Activated CD8-positive, alpha-beta T cell treated with anti-CD3 and anti-CD28 coated beads, Interleukin-2, amount 10 ng/mL, durations not matched to agents 7 days and 5 days (primary cell): ENCODE data around the gene TOP3B. TPM values are rescaled to one million over a fixed set of nuclear protein-coding genes. Genes with fewer than 3 reads are reported as not detected.

Source experiments
- ATAC-seq: fragments of 150-1000 bp; cut with Tn5 transposase; one replicate; pipeline ENCODE4 v1.10.0; 2021; ENCODE audit warnings: moderate library complexity
- CTCF ChIA-PET: fragments of 350-600 bp; sonication (Branson Sonifier 250); formaldehyde crosslinking; loops from one replicate; lab custom pipeline; 2021; ENCODE audit warnings: antibody characterized with exemption; lab: Charles Lee
- POLR2A ChIA-PET: fragments of 350-600 bp; sonication (Branson Sonifier 250); formaldehyde crosslinking; loops from one replicate; lab custom pipeline; 2021; ENCODE audit warnings: antibody characterized with exemption; lab: Charles Lee
- DNase-seq: peaks from one replicate; pipeline ENCODE4 v3.0.0-alpha.2; 2020
- H3K27ac Mint-ChIP-seq: one replicate; pipeline ENCODE4 v1.8.0; 2021; ENCODE audit warnings: mild to moderate bottlenecking, mixed read lengths
- H3K27me3 Mint-ChIP-seq: one replicate; pipeline ENCODE4 v1.8.0; 2021; ENCODE audit warnings: low read depth, mixed read lengths
- H3K36me3 Mint-ChIP-seq: one replicate; pipeline ENCODE4 v1.8.0; 2021; ENCODE audit warnings: low read depth, mixed read lengths
- H3K4me1 Mint-ChIP-seq: one replicate; pipeline ENCODE4 v1.8.0; 2021; ENCODE audit warnings: low read depth, mixed read lengths
- H3K4me3 Mint-ChIP-seq: one replicate; pipeline ENCODE4 v1.8.0; 2021; ENCODE audit warnings: mild to moderate bottlenecking, mixed read lengths
- H3K9me3 Mint-ChIP-seq: one replicate; pipeline ENCODE4 v1.8.0; 2022; ENCODE audit warnings: mixed read lengths; ENCODE audit not compliant: insufficient read depth
- total RNA-seq, 2 experiments: library from RNA; stranded (reverse); gene quantifications; one replicate each; pipeline ENCODE4 v1.2.3, GENCODE V29; 2021

TOP3B gene
- total RNA-seq, 2 experiments from 2014 or later, result 47.3 to 49.9 TPM

GRCh38 chr22:21938071-21938822 is 44.3 kb downstream of the TOP3B start:
- CTCF ChIA-PET, result interaction anchor here (0.7 to 7.6 kb wide), 22 partner anchors 8 to 296 kb away, joined by 3 to 138 read pairs (median 4); partner anchors contain the start of genes MAPK1, PPM1F, SDF2L1 and TOP3B
- H3K27ac Mint-ChIP-seq, result peak overlapping the region; percentile 84
- ATAC-seq (peak; percentile 99), DNase-seq (peak; percentile 93)
- H3K36me3 Mint-ChIP-seq, result no peaks in the 10 kb centered on the region
- peaks cover 59% of the 10 kb centered on the region for H3K4me1 Mint-ChIP-seq
- POLR2A ChIA-PET, result interaction anchor here (1.1 kb wide), 2 partner anchors 11 to 14 kb away, joined by 3 to 6 read pairs; partner anchors contain the start of gene PPM1F
- no peaks in the 10 kb centered on the region for H3K27me3 Mint-ChIP-seq
- no peaks in the 10 kb centered on the region for H3K9me3 Mint-ChIP-seq
- peak overlapping the region; percentile 73 for H3K4me3 Mint-ChIP-seq

GRCh38 chr22:21937821-21938070 is 44.8 kb downstream of the TOP3B start:
- CTCF ChIA-PET, result interaction anchor here (0.7 to 7.6 kb wide), 19 partner anchors 8 to 274 kb away, joined by 3 to 138 read pairs (median 4); partner anchors contain the start of genes MAPK1, PPM1F and TOP3B
- ATAC-seq (no peak), DNase-seq (no peak)
- H3K27me3 Mint-ChIP-seq, result no peaks in the 10 kb centered on the region
- no peaks in the 10 kb centered on the region for H3K9me3 Mint-ChIP-seq
- H3K4me1 Mint-ChIP-seq, result peaks cover 55% of the 10 kb centered on the region
- no peaks in the 10 kb centered on the region for H3K36me3 Mint-ChIP-seq
- POLR2A ChIA-PET, result interaction anchor here (1.1 kb wide), 2 partner anchors 11 to 14 kb away, joined by 3 to 6 read pairs; partner anchors contain the start of gene PPM1F
- H3K27ac Mint-ChIP-seq, result peak overlapping the region; percentile 84
- peak overlapping the region; percentile 73 for H3K4me3 Mint-ChIP-seq

- Mint-ChIP-seq H3K36me3 (no peaks in the 10 kb centered on the region), H3K27me3 (no peaks in the 10 kb centered on the region), H3K4me3 (no peak overlapping the region), H3K27ac (peak overlapping the region; percentile 46), H3K9me3 (no peaks in the 10 kb centered on the region), H3K4me1 (peaks cover 50% of the 10 kb centered on the region)
- CTCF ChIA-PET, result interaction anchor here (0.8 to 7.6 kb wide), 18 partner anchors 7 to 290 kb away, joined by 3 to 138 read pairs (median 4); partner anchors contain the start of genes PPM1F and TOP3B
- DNase-seq (no peak), ATAC-seq (no peak)
- POLR2A ChIA-PET, result interaction anchor here (0.6 to 1.1 kb wide), 3 partner anchors 15 to 271 kb away, joined by 3 to 6 read pairs (median 3); partner anchors contain the start of genes MAPK1 and PPM1F
These were observed 45.4 kb downstream of the TOP3B start for GRCh38 chr22:21937041-21937820.

DNA sequence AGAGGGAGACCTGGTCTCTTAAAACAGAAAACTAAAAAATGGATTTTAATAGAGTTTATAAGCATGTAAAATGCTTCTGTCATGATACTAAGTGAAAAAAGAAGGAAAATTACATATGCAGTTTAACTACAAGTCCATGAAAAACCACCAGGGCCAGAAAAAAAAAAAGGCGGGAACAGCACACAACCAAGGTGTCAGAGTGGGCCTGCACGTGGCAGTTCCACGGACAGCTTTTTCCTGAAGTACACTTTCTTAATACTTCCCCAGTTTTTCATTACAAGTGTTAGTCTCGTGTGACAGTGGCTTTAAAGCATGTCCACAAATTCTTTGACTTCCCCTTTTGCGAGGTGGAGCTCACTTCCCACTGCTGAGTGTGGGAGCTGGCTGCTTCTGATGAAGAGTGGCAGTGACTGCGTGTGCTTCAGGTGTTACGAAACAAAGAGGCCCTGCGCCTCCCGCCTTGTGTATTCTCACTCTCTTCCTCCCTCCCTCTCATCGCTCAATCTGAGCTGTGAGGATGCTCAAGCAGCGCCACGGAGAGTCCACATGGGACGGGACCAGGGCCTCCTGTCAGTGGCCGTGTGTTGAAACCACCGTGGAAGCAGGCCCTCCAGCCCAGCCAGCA is 46.3 kb downstream of the TOP3B start:
- ChIA-PET POLR2A (interaction anchor here (0.8 kb wide), 1 partner anchor 69 kb away, joined by 3 read pairs; the partner anchor contains the start of gene MAPK1), CTCF (interaction anchor here (0.8 to 7.6 kb wide), 3 partner anchors 14 to 289 kb away, joined by 3 to 138 read pairs (median 3); partner anchors contain the start of gene PPM1F)
- Mint-ChIP-seq H3K27ac (no peak overlapping the region), H3K27me3 (no peaks in the 10 kb centered on the region), H3K4me1 (peaks cover 40% of the 10 kb centered on the region), H3K9me3 (no peaks in the 10 kb centered on the region), H3K4me3 (no peak overlapping the region), H3K36me3 (no peaks in the 10 kb centered on the region)
- ATAC-seq (no peak), DNase-seq (no peak)

DNA sequence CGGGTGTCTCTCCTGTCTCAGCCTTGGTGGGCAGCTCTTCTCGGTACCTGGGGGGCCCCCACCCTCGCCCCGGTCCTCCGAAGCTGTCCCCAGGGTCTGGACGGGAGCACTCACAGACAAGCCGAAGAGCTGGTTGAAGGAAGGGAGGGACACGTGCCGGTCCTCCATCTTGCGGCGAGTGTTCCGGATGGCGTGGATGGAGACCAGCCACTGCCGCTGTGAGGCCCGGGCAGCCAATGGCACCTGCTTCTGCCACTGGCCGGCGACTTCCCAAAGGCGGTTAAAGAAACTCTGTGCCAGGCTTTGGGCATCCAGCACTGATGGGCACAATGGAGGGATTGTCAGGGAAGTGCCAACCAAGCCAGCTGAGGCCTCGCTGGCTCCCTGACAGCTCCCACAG is 48.7 kb downstream of the TOP3B start:
- Mint-ChIP-seq H3K27ac (no peak overlapping the region), H3K9me3 (no peaks in the 10 kb centered on the region), H3K27me3 (no peaks in the 10 kb centered on the region), H3K36me3 (peaks cover 5% of the 10 kb centered on the region), H3K4me1 (peaks cover 19% of the 10 kb centered on the region), H3K4me3 (no peak overlapping the region)
- POLR2A ChIA-PET, result no interaction called here
- no peak for ATAC-seq
- no peak for DNase-seq
- CTCF ChIA-PET, result no interaction called here

GRCh38 chr22:21933413-21933812 is 49.2 kb downstream of the TOP3B start:
- DNase-seq, result no peak
- Mint-ChIP-seq H3K36me3 (peaks cover 5% of the 10 kb centered on the region), H3K4me1 (peaks cover 18% of the 10 kb centered on the region), H3K27me3 (no peaks in the 10 kb centered on the region), H3K9me3 (no peaks in the 10 kb centered on the region), H3K27ac (no peak overlapping the region), H3K4me3 (no peak overlapping the region)
- ATAC-seq, result no peak
- ChIA-PET POLR2A (no interaction called here), CTCF (interaction anchor here (1.2 kb wide), 1 partner anchor 39 kb away, joined by 3 read pairs; no protein-coding TSS in a partner anchor)

DNA sequence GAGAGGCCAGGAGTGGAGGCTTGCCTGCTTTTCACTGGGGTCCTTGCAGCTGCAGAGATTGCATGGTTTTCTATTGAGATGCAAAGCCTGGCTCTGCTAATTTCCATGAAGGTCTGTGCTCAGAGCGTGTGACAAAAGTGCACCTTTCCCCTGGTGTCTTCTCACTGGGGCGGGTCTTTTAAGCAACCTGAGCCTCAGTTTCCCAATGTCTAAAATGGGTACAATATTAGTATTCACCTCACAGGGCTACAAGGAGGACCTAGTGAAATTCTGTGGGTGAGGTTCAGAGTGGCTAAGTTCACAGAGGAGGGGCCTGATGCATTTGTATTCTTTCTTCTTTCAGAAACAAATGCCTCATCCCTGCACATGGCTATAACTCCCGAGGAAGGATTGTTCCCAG is 50.2 kb downstream of the TOP3B start:
- H3K27me3 Mint-ChIP-seq, result no peaks in the 10 kb centered on the region
- H3K4me1 Mint-ChIP-seq, result peaks cover 14% of the 10 kb centered on the region
- ATAC-seq (no peak), DNase-seq (no peak)
- ChIA-PET CTCF (interaction anchor here (1.2 kb wide), 1 partner anchor 40 kb away, joined by 3 read pairs; no protein-coding TSS in a partner anchor), POLR2A (no interaction called here)
- no peak overlapping the region for H3K4me3 Mint-ChIP-seq
- peaks cover 5% of the 10 kb centered on the region for H3K36me3 Mint-ChIP-seq
- no peaks in the 10 kb centered on the region for H3K9me3 Mint-ChIP-seq
- H3K27ac Mint-ChIP-seq, result no peak overlapping the region

- CTCF ChIA-PET, result interaction anchor here (0.9 kb wide), 1 partner anchor 22 kb away, joined by 3 read pairs; the partner anchor contains the start of gene PPM1F
- Mint-ChIP-seq H3K27ac (no peak overlapping the region), H3K36me3 (peaks cover 5% of the 10 kb centered on the region), H3K4me3 (no peak overlapping the region), H3K27me3 (no peaks in the 10 kb centered on the region), H3K4me1 (peaks cover 11% of the 10 kb centered on the region), H3K9me3 (no peaks in the 10 kb centered on the region)
- ATAC-seq (no peak), DNase-seq (no peak)
- POLR2A ChIA-PET, result no interaction called here
These were observed 51.5 kb downstream of the TOP3B start for GRCh38 chr22:21931056-21931455.

DNA sequence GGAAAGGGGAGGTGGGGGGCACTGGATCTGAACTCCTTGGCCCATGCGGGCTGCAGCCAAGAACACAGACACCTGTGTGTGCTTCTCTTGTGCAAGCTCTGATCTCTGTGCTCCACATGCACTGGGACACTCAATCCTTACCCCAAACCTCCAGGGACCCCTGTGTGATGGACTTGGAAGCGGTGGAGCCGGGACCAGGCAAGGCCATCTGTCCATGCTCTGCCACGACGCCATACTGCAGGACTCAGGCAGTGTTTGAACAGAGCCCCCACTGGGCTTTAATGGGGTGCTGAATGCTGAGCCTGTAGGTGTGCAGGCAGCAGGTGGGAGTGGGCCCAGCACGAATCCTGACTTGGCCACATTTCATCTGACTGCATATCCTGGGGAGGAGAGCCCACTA is 53.3 kb downstream of the TOP3B start:
- DNase-seq (no peak), ATAC-seq (no peak)
- H3K27me3 Mint-ChIP-seq, result no peaks in the 10 kb centered on the region
- H3K4me1 Mint-ChIP-seq, result peaks cover 11% of the 10 kb centered on the region
- ChIA-PET POLR2A (no interaction called here), CTCF (interaction anchor here (1.4 kb wide), 1 partner anchor 9 kb away, joined by 3 read pairs; no protein-coding TSS in a partner anchor)
- no peak overlapping the region for H3K4me3 Mint-ChIP-seq
- H3K9me3 Mint-ChIP-seq, result no peaks in the 10 kb centered on the region
- no peak overlapping the region for H3K27ac Mint-ChIP-seq
- H3K36me3 Mint-ChIP-seq, result peaks cover 5% of the 10 kb centered on the region

DNA sequence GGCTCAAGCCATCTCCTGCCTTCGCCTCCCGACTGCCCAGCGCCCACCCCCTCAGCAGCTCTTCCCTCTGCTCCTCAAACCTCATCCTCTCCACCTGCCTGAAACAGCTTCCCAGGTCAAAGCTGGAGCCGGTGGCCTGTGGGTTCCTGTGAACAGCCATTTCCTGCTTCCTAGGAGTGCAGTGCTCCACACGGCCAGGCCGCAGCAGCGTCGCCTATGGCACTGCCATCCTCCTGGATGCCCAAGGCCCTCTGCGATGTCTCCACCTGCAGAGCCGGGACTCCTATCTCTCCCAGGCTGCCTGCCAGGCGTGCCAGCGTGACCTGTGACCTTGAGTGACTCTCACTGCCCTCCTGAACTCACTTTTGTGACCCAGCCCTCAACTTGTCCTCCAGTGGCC is 54.5 kb downstream of the TOP3B start:
- Mint-ChIP-seq H3K4me1 (peaks cover 11% of the 10 kb centered on the region), H3K4me3 (no peak overlapping the region), H3K9me3 (no peaks in the 10 kb centered on the region), H3K36me3 (peaks cover 5% of the 10 kb centered on the region), H3K27me3 (no peaks in the 10 kb centered on the region), H3K27ac (no peak overlapping the region)
- DNase-seq (no peak), ATAC-seq (no peak)
- CTCF ChIA-PET, result interaction anchor here (0.8 kb wide), 1 partner anchor 44 kb away, joined by 3 read pairs; no protein-coding TSS in a partner anchor
- POLR2A ChIA-PET, result no interaction called here

- ATAC-seq (no peak), DNase-seq (no peak)
- ChIA-PET CTCF (no interaction called here), POLR2A (no interaction called here)
- H3K4me3 Mint-ChIP-seq, result no peak overlapping the region
- no peaks in the 10 kb centered on the region for H3K27me3 Mint-ChIP-seq
- H3K9me3 Mint-ChIP-seq, result no peaks in the 10 kb centered on the region
- H3K36me3 Mint-ChIP-seq, result peaks cover 5% of the 10 kb centered on the region
- peaks cover 11% of the 10 kb centered on the region for H3K4me1 Mint-ChIP-seq
- no peak overlapping the region for H3K27ac Mint-ChIP-seq
These were observed 55.3 kb downstream of the TOP3B start for GRCh38 chr22:21927174-21927823.
